Panc1 (cell line): Measurements from ENCODE around the gene AHCYL1. TPM values are rescaled to one million over a fixed set of nuclear protein-coding genes. Genes with fewer than 3 reads are reported as not detected.

Source experiments
- ATAC-seq: fragments of 200-7000 bp; cut with Tn5 transposase; 2 replicates; pipeline ENCODE4 v1.9.1; 2020; ENCODE audit warnings: mild to moderate bottlenecking, moderate library complexity
- BruUV-seq: library from RNA; stranded (reverse); fragments of 400-500 nt; replicated peaks from 2 replicates; lab custom pipeline; 2021; lab: Mats Ljungman, UMichigan
- CTCF ChIA-PET: fragments of 300-600 bp; sonication (Branson Sonifier 250); formaldehyde crosslinking; loops from one replicate; lab custom pipeline; 2022; ENCODE audit warnings: antibody characterized with exemption; lab: Charles Lee
- POLR2A ChIA-PET: fragments of 300-600 bp; sonication (Branson Sonifier 250); formaldehyde crosslinking; loops from one replicate; lab custom pipeline; 2022; ENCODE audit warnings: antibody characterized with exemption; lab: Charles Lee
- DNase-seq: peaks from one replicate; pipeline ENCODE4 v3.0.0-alpha.2; 2010; ENCODE audit warnings: low read depth, low spot score
- H3K27ac ChIP-seq: 2 replicates; pipeline ENCODE4 v1.5.1; 2011; ENCODE audit warnings: mild to moderate bottlenecking, low read length, inconsistent platforms
- H3K27me3 ChIP-seq: fragments of 200-500 bp; sonication (Bioruptor generic); 2 replicates; pipeline ENCODE4 v1.6.0; 2014; ENCODE audit warnings: low read length, inconsistent platforms; ENCODE audit not compliant: control insufficient read depth, insufficient read depth
- H3K36me3 ChIP-seq: fragments of 200-500 bp; sonication (Bioruptor generic); 2 replicates; pipeline ENCODE4 v1.5.1; 2014; ENCODE audit warnings: inconsistent platforms, mild to moderate bottlenecking, low read length, moderate library complexity; ENCODE audit not compliant: control insufficient read depth, insufficient read depth
- H3K4me1 ChIP-seq: 2 replicates; pipeline ENCODE4 v1.5.1; 2011; ENCODE audit warnings: inconsistent platforms, mild to moderate bottlenecking, low read length, moderate library complexity; ENCODE audit not compliant: control insufficient read depth, insufficient read depth
- H3K4me3 ChIP-seq, 2 experiments: 2 replicates each; pipeline ENCODE4 v1.5.1; 2011 to 2012; ENCODE audit warnings: low read depth in 2 of 2, low read length in 2 of 2, mild to moderate bottlenecking in 2 of 2, inconsistent platforms in 1 of 2, moderate library complexity in 1 of 2
- H3K9me3 ChIP-seq: fragments of 200-500 bp; sonication (Bioruptor generic); 2 replicates; pipeline ENCODE4 v1.5.1; 2014; ENCODE audit warnings: low read depth, mild to moderate bottlenecking, inconsistent platforms, low read length, moderate library complexity; ENCODE audit not compliant: control insufficient read depth, insufficient read depth
- CTCF ChIP-seq: fragments of 450-650 bp; IDR thresholded peaks from 2 replicates; pipeline ENCODE4 v1.5.1; 2017; ENCODE audit warnings: mild to moderate bottlenecking
- POLR2AphosphoS5 ChIP-seq: IDR thresholded peaks from 2 replicates; pipeline ENCODE4 v1.6.1; 2012; ENCODE audit warnings: mild to moderate bottlenecking, low read depth, low read length, moderate library complexity
- REST ChIP-seq, 2 experiments: IDR thresholded peaks; 2 replicates each; pipeline ENCODE4 v1.6.1; 2011 to 2012; ENCODE audit warnings: low read depth in 2 of 2, control low read depth in 1 of 2, low read length in 1 of 2, mild to moderate bottlenecking in 1 of 2, moderate library complexity in 1 of 2; ENCODE audit not compliant: insufficient read depth in 1 of 2
- SIN3A ChIP-seq: IDR thresholded peaks from 2 replicates; pipeline ENCODE4 v1.6.1; 2012; ENCODE audit warnings: low read depth, mild to moderate bottlenecking, low read length, moderate library complexity, borderline replicate concordance; ENCODE audit not compliant: insufficient read depth
- TCF7L2 ChIP-seq: IDR thresholded peaks from 2 replicates; pipeline ENCODE4 v1.6.1; 2011; ENCODE audit warnings: mild to moderate bottlenecking, low read depth, low read length, inconsistent platforms
- in situ Hi-C: cut with HindIII; loops from 2 replicates; pipeline ENCODE4 v1.10.0; 2016; ENCODE audit warnings: low sequenced_read_pairs, low pct_unique_long_range_greater_than_20kb
- intact Hi-C: fragments of 100-400 bp; cut with micrococcal nuclease; formaldehyde crosslinking; loops from one replicate; pipeline ENCODE4 v1.10.0; 2022; ENCODE audit not compliant: unreplicated experiment
- total RNA-seq: library from RNA; stranded (reverse); gene quantifications from one replicate; pipeline ENCODE4 v1.2.1, GENCODE V29; 2021; ENCODE audit not compliant: unreplicated experiment

The AHCYL1 gene
- total RNA-seq, 1 experiment from 2014 or later = 174 TPM

- ATAC-seq = no peak
- H3K27ac ChIP-seq = no peak overlapping the region
- no peaks in the 10 kb centered on the region for H3K27me3 ChIP-seq
- TF ChIP-seq POLR2AphosphoS5 = no peak
- TF ChIP-seq SIN3A = no peak
- no peak for TF ChIP-seq TCF7L2
- no peak for TF ChIP-seq REST (IDR thresholded peaks at IDR 0.05; ENCODE audit: insufficient read depth in 1 of 2, low read depth in 2 of 2, low read length in 1 of 2)
- POLR2A ChIA-PET = no interaction called here
- H3K36me3 ChIP-seq = no peaks in the 10 kb centered on the region
- intact Hi-C loops = no loop called here
- H3K9me3 ChIP-seq = no peaks in the 10 kb centered on the region
- H3K4me1 ChIP-seq = no peaks in the 10 kb centered on the region
- no peak for DNase-seq
- no TSS peak for BruUV-seq
- CTCF ChIA-PET = no interaction called here
- no peak overlapping the region for H3K4me3 ChIP-seq
- in situ Hi-C loops = no loop called here
Observed at GRCh38 chr1:110070282-110070669, 85.7 kb downstream of the AHCYL1 start.

GRCh38 chr1:110070671-110071242 lies 86.2 kb downstream of the AHCYL1 start, which contains the start of gene ALX3:
ALX3 (minus strand) TSS chr1:110070672; CDS start chr1:110070612, 60 bp downstream.
- in situ Hi-C loops = no loop called here
- CTCF ChIA-PET = no interaction called here
- TF ChIP-seq POLR2AphosphoS5 = no peak
- no peak for TF ChIP-seq SIN3A
- no peak for TF ChIP-seq CTCF
- H3K27ac ChIP-seq = no peak within 1 kb of the TSS
- POLR2A ChIA-PET = interaction anchor here (0.7 kb wide), 1 partner anchor 556 kb away, joined by 3 read pairs; no protein-coding TSS in a partner anchor
- no peaks in the 10 kb centered on the region for H3K36me3 ChIP-seq
- ATAC-seq = no peak
- H3K27me3 ChIP-seq = no peaks in the 10 kb centered on the region
- no peak within 1 kb of the TSS for H3K4me3 ChIP-seq
- no TSS peak for BruUV-seq
- DNase-seq = no peak
- H3K4me1 ChIP-seq = no peaks in the 10 kb centered on the region
- no peaks in the 10 kb centered on the region for H3K9me3 ChIP-seq
- intact Hi-C loops = no loop called here

Other genes starting within 250 kb of the AHCYL1 start
- 93.1 TPM for gene GSTM3, start 243.7 kb upstream of the AHCYL1 start, total RNA-seq
- gene EPS8L3, start 220.8 kb upstream of the AHCYL1 start, total RNA-seq = not detected
- gene CSF1, start 73.9 kb upstream of the AHCYL1 start, total RNA-seq = 217 TPM
- 26.1 TPM for gene STRIP1, start 49.9 kb downstream of the AHCYL1 start, total RNA-seq
- gene ALX3, start 85.9 kb downstream of the AHCYL1 start, total RNA-seq = not detected
- gene UBL4B, start 127.7 kb downstream of the AHCYL1 start, total RNA-seq = not detected
- gene SLC6A17, start 165.7 kb downstream of the AHCYL1 start, total RNA-seq = 5.7 TPM
- 15.4 TPM for gene KCNC4, start 225.5 kb downstream of the AHCYL1 start, total RNA-seq